GM19099 (cell line): ENCODE measurements around the gene BTNL2.

Source experiments
- POLR2A ChIP-seq: IDR thresholded peaks from 3 replicates; pipeline ENCODE4 v1.6.1; 2011; ENCODE audit warnings: low read depth; ENCODE audit not compliant: insufficient read length; ENCODE audit errors: extremely low read depth

Gene BTNL2

GRCh38 chr6:32427934-32428474, 21.0 kb upstream of the BTNL2 start:
- no peak for TF ChIP-seq POLR2A

GRCh38 chr6:32427218-32427617, 20.2 kb upstream of the BTNL2 start:
- TF ChIP-seq POLR2A = no peak

- TF ChIP-seq POLR2A = no peak
Measured at GRCh38 chr6:32426338-32426737, 19.4 kb upstream of the BTNL2 start.

GRCh38 chr6:32424589-32425300, 17.8 kb upstream of the BTNL2 start:
- TF ChIP-seq POLR2A = no peak

GRCh38 chr6:32416036-32416435, 9.1 kb upstream of the BTNL2 start:
- no peak for TF ChIP-seq POLR2A

GRCh38 chr6:32415521-32416019, 8.6 kb upstream of the BTNL2 start:
- no peak for TF ChIP-seq POLR2A

GRCh38 chr6:32413427-32414047, 6.6 kb upstream of the BTNL2 start:
- no peak for TF ChIP-seq POLR2A

GRCh38 chr6:32411566-32412327, 4.8 kb upstream of the BTNL2 start:
- TF ChIP-seq POLR2A = no peak

GRCh38 chr6:32410906-32411305, 3.9 kb upstream of the BTNL2 start:
- TF ChIP-seq POLR2A = no peak

GRCh38 chr6:32406197-32406596, 784 bp downstream of the BTNL2 start:
- TF ChIP-seq POLR2A = no peak

GRCh38 chr6:32405656-32406055, 1.3 kb downstream of the BTNL2 start:
- TF ChIP-seq POLR2A = no peak

- TF ChIP-seq POLR2A = no peak
Measured at GRCh38 chr6:32402812-32403211, 4.2 kb downstream of the BTNL2 start.

- TF ChIP-seq POLR2A = no peak
Measured at GRCh38 chr6:32401284-32401963, 5.6 kb downstream of the BTNL2 start.

GRCh38 chr6:32397252-32397920, 9.6 kb downstream of the BTNL2 start:
- no peak for TF ChIP-seq POLR2A
